Activated CD8-positive, alpha-beta memory T cell treated with anti-CD3 and anti-CD28 coated beads, Interleukin-2, amount 10 ng/mL, durations not matched to agents 7 days and 5 days (primary cell): ENCODE data around the gene ATL2. TPM values are rescaled to one million over a fixed set of nuclear protein-coding genes. Genes with fewer than 3 reads are reported as not detected.
"Not testable (repeated sequence)": the region's sequence is repeated elsewhere in the genome, so short reads cannot be mapped to it uniquely, and the experiment has no call there.

Experiments
- ATAC-seq: fragments of 150-1000 bp; cut with Tn5 transposase; one replicate; pipeline ENCODE4 v1.10.0; 2021; ENCODE audit warnings: moderate library complexity
- CTCF ChIA-PET: fragments of 350-600 bp; sonication (Branson Sonifier 250); formaldehyde crosslinking; loops from one replicate; lab custom pipeline; 2021; ENCODE audit warnings: antibody characterized with exemption; lab: Charles Lee
- DNase-seq: peaks from one replicate; pipeline ENCODE4 v3.0.0-alpha.2; 2020
- H3K27ac Mint-ChIP-seq: one replicate; pipeline ENCODE4 v1.8.0; 2021; ENCODE audit warnings: mild to moderate bottlenecking, mixed read lengths
- H3K27me3 Mint-ChIP-seq: one replicate; pipeline ENCODE4 v1.8.0; 2021; ENCODE audit warnings: mixed read lengths
- H3K36me3 Mint-ChIP-seq: one replicate; pipeline ENCODE4 v1.8.0; 2021; ENCODE audit warnings: mild to moderate bottlenecking, mixed read lengths
- H3K4me1 Mint-ChIP-seq: one replicate; pipeline ENCODE4 v1.8.0; 2021; ENCODE audit warnings: mixed read lengths
- H3K4me3 Mint-ChIP-seq: one replicate; pipeline ENCODE4 v1.8.0; 2021; ENCODE audit warnings: mild to moderate bottlenecking, moderate library complexity, mixed read lengths
- H3K9me3 Mint-ChIP-seq: one replicate; pipeline ENCODE4 v1.8.0; 2022; ENCODE audit warnings: low read depth, mixed read lengths
- total RNA-seq, 2 experiments: library from RNA; stranded (reverse); gene quantifications; one replicate each; pipeline ENCODE4 v1.2.3, GENCODE V29; 2021

ATL2 gene
- total RNA-seq, 2 experiments from 2014 or later, result 55.5 to 56.7 TPM

DNA sequence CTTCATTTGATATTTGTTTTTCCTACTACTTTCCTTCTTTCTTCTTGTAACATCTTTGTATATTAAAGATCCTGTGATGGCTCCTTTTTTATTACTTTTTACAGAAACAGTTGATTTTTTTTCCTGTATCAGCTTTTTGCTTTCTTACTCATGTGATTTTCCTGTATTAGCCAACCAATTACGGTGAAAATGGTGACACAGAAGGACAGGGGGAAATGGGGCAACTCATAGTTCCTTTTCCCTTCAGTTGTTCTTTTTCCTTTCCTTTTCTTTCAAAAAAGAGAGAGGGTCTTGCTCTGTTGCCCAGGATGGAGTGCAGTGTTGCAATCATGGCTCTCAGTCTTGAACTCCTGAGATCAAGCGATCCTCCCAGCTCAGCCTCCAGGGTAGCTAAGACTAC, 117.8 kb downstream of the ATL2 start:
- H3K27me3 Mint-ChIP-seq, result peaks cover 15% of the 10 kb centered on the region
- no peaks in the 10 kb centered on the region for H3K9me3 Mint-ChIP-seq
- no peak overlapping the region for H3K4me3 Mint-ChIP-seq
- H3K36me3 Mint-ChIP-seq, result no peaks in the 10 kb centered on the region
- DNase-seq, result no peak
- peaks cover 15% of the 10 kb centered on the region for H3K4me1 Mint-ChIP-seq
- CTCF ChIA-PET, result interaction anchor here (1.2 kb wide), 1 partner anchor 15 kb away, joined by 3 read pairs; no protein-coding TSS in a partner anchor
- H3K27ac Mint-ChIP-seq, result no peak overlapping the region
- ATAC-seq, result no peak

DNA sequence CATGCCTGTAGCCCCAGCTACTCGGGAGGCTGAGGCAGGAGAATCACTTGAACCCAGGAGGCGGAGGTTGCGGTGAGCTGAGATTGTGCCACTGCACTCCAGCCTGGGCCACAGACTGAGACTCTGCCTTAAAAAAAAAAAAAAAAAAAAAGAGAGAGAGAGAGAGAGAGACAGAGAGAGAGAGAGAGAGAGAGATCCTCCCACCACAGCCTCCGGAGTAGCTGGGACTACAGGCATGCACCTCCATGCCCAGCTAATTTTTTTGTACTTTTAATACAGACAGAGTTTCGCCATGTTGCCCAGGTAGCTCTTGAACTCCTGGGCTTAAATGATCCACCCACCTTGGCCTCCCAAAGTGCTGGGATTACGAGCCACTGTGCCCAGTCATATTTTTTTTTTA, 119.4 kb downstream of the ATL2 start:
- DNase-seq, CTCF ChIA-PET, H3K4me3 Mint-ChIP-seq, ATAC-seq, H3K9me3 Mint-ChIP-seq, H3K27ac Mint-ChIP-seq, H3K36me3 Mint-ChIP-seq: not testable (repeated sequence)
- H3K4me1 Mint-ChIP-seq, result peaks cover 15% of the 10 kb centered on the region
- peaks cover 15% of the 10 kb centered on the region for H3K27me3 Mint-ChIP-seq

- peaks cover 11% of the 10 kb centered on the region for H3K4me1 Mint-ChIP-seq
- CTCF ChIA-PET, result interaction anchor here (0.7 kb wide), 1 partner anchor 96 kb away, joined by 5 read pairs; no protein-coding TSS in a partner anchor
- peaks cover 15% of the 10 kb centered on the region for H3K27me3 Mint-ChIP-seq
- no peaks in the 10 kb centered on the region for H3K36me3 Mint-ChIP-seq
- no peak overlapping the region for H3K27ac Mint-ChIP-seq
- DNase-seq (no peak), ATAC-seq (no peak)
- no peak overlapping the region for H3K4me3 Mint-ChIP-seq
- no peaks in the 10 kb centered on the region for H3K9me3 Mint-ChIP-seq
Observed at GRCh38 chr2:38256610-38257009, 120.5 kb downstream of the ATL2 start.

DNA sequence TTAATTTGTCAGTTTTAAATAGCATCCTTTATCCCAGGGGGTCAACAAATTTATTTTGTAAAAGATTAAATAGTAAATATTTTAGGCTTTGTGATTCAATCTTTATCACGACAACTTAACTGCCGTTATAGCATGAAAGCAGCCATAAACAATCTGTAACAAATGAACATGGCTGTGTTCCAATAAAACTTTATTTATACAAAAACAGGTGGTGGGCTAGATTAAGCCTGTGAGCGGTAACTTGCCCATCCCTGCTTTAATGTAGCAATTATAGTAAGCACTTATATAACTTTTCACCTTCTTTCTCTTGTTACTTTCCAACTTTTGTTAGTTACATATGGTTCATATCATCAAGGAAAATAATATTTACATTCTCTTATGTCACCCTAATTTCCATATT, 121.9 kb downstream of the ATL2 start:
- ATAC-seq, result no peak
- no peaks in the 10 kb centered on the region for H3K9me3 Mint-ChIP-seq
- H3K36me3 Mint-ChIP-seq, result no peaks in the 10 kb centered on the region
- H3K4me3 Mint-ChIP-seq, result no peak overlapping the region
- peaks cover 15% of the 10 kb centered on the region for H3K27me3 Mint-ChIP-seq
- CTCF ChIA-PET, result no interaction called here
- peaks cover under 1% of the 10 kb centered on the region for H3K4me1 Mint-ChIP-seq
- H3K27ac Mint-ChIP-seq, result no peak overlapping the region
- DNase-seq, result no peak

GRCh38 chr2:38254796-38255195, 122.3 kb downstream of the ATL2 start:
- Mint-ChIP-seq H3K36me3 (no peaks in the 10 kb centered on the region), H3K4me1 (no peaks in the 10 kb centered on the region), H3K27me3 (peaks cover 15% of the 10 kb centered on the region), H3K9me3 (no peaks in the 10 kb centered on the region), H3K4me3 (no peak overlapping the region), H3K27ac (no peak overlapping the region)
- no peak for DNase-seq
- ATAC-seq, result no peak
- CTCF ChIA-PET, result no interaction called here

GRCh38 chr2:38251940-38252339, 125.1 kb downstream of the ATL2 start:
- Mint-ChIP-seq H3K36me3 (no peaks in the 10 kb centered on the region), H3K4me1 (no peaks in the 10 kb centered on the region), H3K4me3 (no peak overlapping the region), H3K27me3 (peaks cover 3% of the 10 kb centered on the region), H3K9me3 (no peaks in the 10 kb centered on the region), H3K27ac (no peak overlapping the region)
- DNase-seq, result no peak
- ATAC-seq, result no peak
- CTCF ChIA-PET, result interaction anchor here (0.7 kb wide), 1 partner anchor 788 kb away, joined by 3 read pairs; no protein-coding TSS in a partner anchor

DNA sequence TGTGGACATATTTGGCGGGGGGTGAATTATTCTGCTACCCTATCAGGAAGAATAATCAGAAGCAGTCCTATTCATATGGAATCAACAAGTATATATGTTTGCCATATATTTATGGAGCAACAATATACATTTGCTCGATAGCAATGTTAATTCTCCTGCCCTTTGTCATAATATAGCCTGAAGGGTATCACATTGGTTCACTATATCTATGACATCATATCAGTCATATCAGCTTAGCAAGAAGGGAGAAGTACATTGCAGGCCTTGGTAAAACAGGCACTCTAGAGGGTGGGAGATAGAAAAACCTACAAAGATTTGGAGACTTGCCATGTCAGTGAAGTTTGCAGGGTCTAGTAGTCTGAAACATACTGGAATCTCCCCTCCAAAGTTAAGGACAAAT, 128.4 kb downstream of the ATL2 start:
- H3K4me3 Mint-ChIP-seq, result no peak overlapping the region
- DNase-seq (no peak), ATAC-seq (no peak)
- CTCF ChIA-PET, result no interaction called here
- no peaks in the 10 kb centered on the region for H3K27me3 Mint-ChIP-seq
- no peaks in the 10 kb centered on the region for H3K9me3 Mint-ChIP-seq
- no peaks in the 10 kb centered on the region for H3K36me3 Mint-ChIP-seq
- no peak overlapping the region for H3K27ac Mint-ChIP-seq
- H3K4me1 Mint-ChIP-seq, result no peaks in the 10 kb centered on the region

DNA sequence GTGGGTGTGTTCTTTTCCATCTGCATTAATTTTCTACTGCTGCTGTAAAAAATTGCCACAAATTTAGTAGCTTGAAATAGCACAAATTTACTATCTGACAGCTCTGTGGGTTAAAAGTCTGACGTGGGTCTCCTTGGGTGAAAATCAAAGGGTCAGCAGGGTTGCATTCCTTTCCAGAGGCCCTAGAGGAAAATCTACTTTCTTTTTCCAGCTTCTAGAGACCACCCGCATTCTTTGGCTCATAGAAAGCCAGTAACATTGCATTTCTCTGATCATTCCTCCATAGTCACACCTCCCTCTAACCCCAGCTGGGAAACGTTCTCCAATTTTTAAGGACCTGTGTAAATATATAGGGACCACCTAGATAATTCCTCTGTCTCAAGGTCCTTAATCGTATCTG, 128.8 kb downstream of the ATL2 start:
- CTCF ChIA-PET, result no interaction called here
- Mint-ChIP-seq H3K9me3 (no peaks in the 10 kb centered on the region), H3K27me3 (no peaks in the 10 kb centered on the region), H3K36me3 (no peaks in the 10 kb centered on the region), H3K4me3 (no peak overlapping the region), H3K27ac (no peak overlapping the region), H3K4me1 (no peaks in the 10 kb centered on the region)
- ATAC-seq, result no peak
- DNase-seq, result no peak

DNA sequence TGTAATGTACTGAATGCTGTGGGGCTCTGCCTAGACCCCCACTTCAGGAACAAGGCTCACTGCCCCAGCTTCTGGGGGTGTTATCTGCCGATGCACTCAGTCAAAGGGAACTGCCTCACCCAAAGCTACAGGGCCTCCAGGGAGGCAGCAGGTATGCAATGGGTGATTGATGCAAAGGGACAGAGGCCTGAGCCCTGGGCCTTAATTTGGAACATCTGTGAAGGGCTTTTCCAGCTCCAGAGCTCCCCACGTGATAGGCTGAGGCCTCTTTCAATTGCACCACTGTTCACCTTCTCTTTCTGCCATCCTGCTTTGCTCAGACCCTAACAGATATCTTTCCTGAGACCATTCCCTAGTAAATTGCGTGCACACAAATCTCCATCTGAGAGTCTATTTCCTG, 131.0 kb downstream of the ATL2 start:
- Mint-ChIP-seq H3K27me3 (peaks cover 7% of the 10 kb centered on the region), H3K4me3 (no peak overlapping the region), H3K36me3 (no peaks in the 10 kb centered on the region), H3K27ac (no peak overlapping the region), H3K9me3 (no peaks in the 10 kb centered on the region), H3K4me1 (no peaks in the 10 kb centered on the region)
- CTCF ChIA-PET, result no interaction called here
- ATAC-seq (no peak), DNase-seq (no peak)

DNA sequence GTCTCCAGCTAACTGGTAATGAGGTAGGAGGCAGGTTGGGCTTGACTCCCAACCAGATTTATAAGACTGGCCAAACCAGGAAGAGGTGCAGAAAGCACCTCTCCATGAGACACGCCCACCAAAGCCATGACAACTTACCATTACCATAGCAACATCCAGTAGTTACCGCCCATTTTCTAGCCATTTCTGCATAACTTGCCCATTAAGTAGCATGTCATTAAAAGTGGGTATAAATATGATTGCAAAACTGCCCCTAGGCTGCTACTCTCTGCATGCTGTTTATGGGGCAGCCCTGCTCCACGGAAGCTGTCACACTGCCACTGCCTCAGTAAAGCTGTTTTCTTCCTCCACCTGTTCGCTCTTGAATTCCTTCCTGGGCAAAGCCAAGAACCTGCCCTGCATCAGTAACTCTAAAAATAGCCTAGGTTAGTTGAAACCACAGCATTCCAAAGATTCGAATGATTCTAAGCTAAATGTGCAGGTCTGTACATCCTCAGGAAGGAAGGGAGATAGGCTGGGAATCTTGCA, 131.9 kb downstream of the ATL2 start:
- Mint-ChIP-seq H3K4me1 (no peaks in the 10 kb centered on the region), H3K27me3 (peaks cover 7% of the 10 kb centered on the region), H3K9me3 (no peaks in the 10 kb centered on the region), H3K4me3 (no peak overlapping the region), H3K36me3 (no peaks in the 10 kb centered on the region), H3K27ac (no peak overlapping the region)
- CTCF ChIA-PET, result interaction anchor here (0.5 kb wide), 1 partner anchor 967 kb away, joined by 3 read pairs; no protein-coding TSS in a partner anchor
- DNase-seq, result no peak
- ATAC-seq, result no peak

DNA sequence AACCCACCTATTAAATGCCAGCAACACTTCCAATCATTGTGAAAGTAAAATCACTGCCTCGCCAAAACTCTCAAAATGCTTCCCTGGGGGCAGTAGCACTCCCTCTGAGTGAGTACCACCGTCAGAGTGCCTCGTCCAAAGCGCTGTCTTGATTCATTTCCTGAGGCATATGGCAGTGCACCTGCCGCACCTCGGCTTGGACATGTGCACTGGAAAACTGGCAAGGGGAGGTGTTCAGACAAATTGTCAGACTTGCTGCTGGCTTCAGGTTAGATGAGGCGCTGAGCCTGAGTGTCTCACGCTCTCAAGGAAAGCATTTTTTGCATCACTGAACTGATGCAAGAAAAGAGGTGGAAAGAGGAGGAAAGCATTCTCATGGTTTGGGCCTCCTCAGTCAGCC, 132.8 kb downstream of the ATL2 start:
- no peaks in the 10 kb centered on the region for H3K9me3 Mint-ChIP-seq
- no peaks in the 10 kb centered on the region for H3K4me1 Mint-ChIP-seq
- peaks cover 7% of the 10 kb centered on the region for H3K27me3 Mint-ChIP-seq
- H3K4me3 Mint-ChIP-seq, result no peak overlapping the region
- ATAC-seq (no peak), DNase-seq (no peak)
- H3K27ac Mint-ChIP-seq, result no peak overlapping the region
- CTCF ChIA-PET, result no interaction called here
- no peaks in the 10 kb centered on the region for H3K36me3 Mint-ChIP-seq

Other genes with a start within 250 kb of the ATL2 start
- 100 to 1,000 TPM in 1 of 2 experiments, 10 to 100 TPM in 1; 88.8 to 106 TPM for gene HNRNPLL, start 225.7 kb upstream of the ATL2 start, total RNA-seq